GM18511 (cell line): ENCODE measurements around the gene KCTD12.

Experiments
- ATAC-seq: cut with Tn5 transposase; IDR thresholded peaks from one replicate; pipeline ENCODE4 v1.9.1; 2021; ENCODE audit warnings: mild to moderate bottlenecking, moderate library complexity; ENCODE audit not compliant: unreplicated experiment

The KCTD12 gene

DNA sequence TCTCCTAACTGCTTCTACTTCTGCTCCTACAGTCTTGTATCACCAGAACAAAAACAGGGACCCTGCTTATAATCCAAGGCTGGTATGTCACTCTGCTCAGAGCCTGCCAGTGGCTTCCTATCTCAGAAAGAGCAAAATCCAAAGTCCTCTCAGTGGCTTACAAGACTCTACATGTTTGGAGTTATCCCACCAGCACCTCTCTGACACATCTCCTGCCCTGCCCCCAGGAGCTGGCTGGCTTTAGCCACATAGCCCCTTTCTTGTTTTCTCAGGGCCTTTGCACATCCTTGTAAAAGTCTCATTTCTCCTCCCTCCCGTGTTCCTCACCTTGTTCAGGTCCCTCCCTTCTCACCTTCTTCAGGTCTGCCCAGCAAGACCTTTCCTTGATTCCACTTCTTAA lies 2.2 kb upstream of the KCTD12 start:
- no peak for ATAC-seq

DNA sequence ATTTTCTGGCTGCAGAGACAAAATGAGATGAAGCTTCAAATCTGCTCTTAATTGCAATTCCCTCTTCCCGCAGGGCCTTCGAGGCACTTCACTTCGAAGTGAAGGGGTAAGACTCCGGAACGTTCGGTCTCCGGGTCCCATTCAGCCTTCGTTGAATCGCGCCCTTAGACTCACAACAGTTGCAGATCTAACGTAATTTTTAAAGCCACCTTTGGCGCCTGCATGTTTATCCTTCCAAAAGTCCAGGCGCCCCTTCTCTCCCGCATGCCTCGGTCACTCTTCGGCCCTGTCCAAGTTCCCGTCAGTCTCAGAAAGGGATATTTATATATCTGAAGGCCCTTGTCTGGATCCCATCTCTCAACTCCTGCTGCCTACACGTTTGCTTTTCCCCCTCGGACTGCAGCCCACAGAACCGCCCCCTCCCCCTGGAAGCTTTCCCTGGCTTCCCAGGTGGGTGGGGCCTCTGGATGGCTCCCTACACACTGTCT lies 915 bp upstream of the KCTD12 start:
- no peak for ATAC-seq

DNA sequence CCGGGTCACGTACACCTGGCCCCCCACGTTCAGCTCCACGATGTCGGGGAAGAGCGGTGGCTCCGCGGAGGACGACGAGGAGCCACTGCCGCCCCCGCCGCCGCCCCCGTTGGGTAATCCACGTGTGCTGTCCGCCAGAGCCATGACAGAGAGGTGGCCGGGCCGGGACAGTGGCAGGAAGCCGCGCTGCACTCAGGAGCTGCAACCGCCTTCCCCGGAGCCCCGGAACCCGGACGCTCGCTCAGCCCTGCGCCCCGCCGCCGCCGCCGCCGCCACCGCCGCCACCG lies 257 bp downstream of the KCTD12 start:
- peak; percentile 33 for ATAC-seq

DNA sequence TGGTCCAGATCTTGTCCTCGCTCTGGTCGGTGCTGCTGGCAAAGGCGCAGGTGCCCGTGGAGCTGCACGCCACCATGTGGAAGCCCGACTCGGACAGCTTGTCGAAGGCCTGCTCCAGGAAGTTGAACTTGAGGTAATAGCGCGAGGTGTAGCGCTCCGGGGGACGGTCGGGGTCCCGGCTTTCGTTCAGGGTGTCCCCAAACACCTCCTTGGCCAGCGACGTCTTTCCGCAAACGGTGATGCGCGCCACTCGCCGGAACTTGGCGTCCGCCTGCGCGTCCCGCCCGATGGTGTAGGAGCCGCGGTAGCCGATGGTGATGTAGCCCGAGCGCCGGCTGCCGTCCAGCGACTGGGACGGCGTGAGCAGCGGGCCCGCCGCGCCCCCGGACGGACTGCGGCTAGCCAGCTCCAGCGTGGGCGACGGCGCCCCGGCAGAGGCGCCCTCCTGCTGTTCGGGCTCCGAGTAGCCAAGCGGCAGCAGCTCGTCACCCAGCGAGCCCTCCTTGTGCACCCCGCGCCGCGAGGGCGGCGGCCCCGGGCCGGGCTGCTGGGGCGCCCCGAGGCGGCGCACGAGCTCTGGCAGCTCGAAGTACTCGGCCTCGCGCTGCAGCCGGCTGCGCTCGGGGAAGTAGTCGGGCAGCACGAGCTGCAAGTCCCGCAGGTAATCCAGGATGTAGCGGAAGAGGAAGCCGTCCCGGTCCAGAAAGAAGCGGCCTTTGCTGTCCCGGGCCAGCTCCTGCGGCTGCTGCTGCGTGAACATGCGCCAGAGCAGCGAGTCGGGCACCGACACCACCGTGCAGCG lies 801 bp downstream of the KCTD12 start:
- ATAC-seq: peak; percentile 49

DNA sequence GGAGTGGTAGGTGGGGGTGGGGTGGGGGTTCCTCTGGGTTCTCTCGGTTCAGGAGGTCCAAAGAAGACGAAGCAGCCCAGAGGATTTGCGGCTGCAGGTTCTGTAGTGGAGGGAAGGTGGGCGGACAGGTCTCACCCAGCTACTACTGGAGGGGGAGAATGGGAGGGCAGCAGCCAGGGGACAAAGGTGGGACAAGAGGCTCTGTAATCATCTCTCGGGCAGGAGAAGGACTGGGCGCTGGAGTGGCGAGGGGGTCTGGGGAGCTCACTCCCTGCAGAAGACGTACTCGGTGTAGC lies 1.4 kb downstream of the KCTD12 start:
- ATAC-seq: no peak

DNA sequence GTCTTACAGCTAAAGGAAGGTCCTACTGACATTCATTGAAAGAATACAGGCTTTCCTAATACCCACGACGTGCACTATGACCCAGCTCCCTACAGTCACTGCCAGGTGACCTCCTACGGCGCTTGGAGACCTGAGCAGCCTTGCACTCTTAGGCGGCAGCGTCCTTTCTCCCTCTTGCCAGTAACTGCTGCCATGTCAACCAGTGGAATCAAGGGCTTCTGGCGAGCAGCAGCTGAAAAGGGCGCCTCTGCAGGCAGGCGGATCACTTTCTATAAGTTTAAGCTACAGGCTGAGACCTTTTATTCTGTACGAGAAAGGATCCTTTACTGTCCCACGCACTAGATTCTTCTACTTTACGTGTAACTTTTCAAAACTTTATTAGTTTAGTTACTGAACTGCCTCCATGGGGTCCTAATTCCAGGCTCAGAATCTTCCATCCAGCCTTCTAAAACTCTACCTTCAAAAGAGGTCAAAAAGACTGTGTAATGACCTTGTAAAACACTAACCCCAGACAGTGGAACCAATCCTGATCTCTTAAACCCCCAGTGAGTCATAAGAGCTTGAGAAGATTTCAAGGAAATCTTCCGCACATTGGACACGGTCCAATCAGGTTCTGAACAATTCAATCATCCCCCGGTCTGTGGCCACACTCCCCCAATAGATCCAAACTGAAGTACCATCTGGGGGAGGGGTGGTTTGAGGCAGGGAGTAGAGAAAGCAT lies 1.9 kb downstream of the KCTD12 start:
- no peak for ATAC-seq

- ATAC-seq: no peak
Observed at GRCh38 chr13:76883236-76883635, 3.0 kb downstream of the KCTD12 start.

GRCh38 chr13:76882431-76882830 lies 3.8 kb downstream of the KCTD12 start:
- ATAC-seq: no peak

DNA sequence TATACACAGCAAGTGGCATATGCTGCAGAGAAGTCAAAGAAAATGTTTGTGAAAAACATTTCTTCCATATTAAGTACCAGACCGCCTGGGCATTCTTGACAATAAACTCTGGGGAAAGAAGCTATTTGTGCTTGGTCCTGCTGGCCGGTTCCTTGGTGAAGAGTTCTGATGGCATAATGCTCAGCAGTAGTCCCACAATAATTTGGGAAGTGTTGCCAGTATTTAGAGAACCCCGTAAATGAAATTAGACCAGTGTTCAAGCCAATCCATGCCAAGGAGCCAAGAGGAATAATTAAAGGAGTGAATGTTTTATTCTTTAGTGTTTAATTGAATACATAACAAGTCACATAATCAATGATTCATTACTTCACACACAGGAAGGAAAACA lies 6.3 kb downstream of the KCTD12 start:
- ATAC-seq: peak; percentile 35

DNA sequence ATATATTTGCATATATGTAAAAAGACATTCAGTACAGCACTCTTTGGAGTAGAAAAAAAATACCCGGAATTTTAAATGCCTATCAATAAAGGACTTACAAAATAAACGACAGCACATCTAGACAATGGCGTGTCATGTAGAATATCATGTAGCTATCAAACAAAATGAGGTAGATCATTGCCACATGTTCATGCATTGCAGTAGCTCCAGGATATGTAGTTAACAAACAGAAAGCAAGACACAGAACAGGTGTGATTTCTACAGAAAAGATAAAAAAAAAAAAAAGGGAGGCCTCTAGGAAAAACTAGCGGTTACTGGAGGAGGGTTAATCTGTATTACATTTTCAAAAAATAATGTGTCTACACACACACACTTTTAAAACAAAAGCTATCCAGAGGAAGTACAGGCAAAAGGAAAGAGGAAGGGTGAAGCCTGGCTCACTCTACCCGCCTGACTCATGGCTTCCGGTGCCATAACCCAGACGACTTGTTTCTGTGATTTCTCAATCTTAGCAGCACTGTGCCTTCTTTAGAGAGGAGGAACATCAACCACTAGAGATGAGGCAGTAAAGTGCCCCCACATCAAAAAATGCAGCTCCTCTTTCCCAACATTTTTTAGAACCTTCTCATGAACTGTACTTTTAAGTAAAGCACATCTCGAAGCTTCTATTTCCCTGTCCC lies 6.9 kb downstream of the KCTD12 start:
- peak; percentile 97 for ATAC-seq

GRCh38 chr13:76878043-76878442 lies 8.2 kb downstream of the KCTD12 start:
- no peak for ATAC-seq

GRCh38 chr13:76875271-76875815 lies 10.9 kb downstream of the KCTD12 start:
- ATAC-seq: no peak

GRCh38 chr13:76874479-76874878 lies 11.7 kb downstream of the KCTD12 start:
- peak; percentile 77 for ATAC-seq

DNA sequence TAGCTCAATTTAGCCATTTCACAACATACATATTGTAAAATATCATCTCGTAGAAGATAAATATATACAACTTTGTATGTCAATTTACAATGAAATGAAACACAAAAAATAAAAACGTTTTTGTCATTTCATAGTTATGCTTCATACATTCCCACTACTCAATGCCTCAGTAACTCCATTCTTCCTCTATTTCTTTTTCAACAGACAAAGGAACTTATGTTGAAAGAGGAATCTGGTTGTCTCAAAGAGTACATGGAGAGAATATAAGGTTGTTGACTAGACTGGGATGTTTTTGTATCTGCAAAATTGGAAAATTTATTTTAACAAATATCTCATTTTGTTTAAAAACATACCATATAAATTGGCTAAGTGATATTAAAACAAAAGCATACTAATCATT lies 12.8 kb downstream of the KCTD12 start:
- ATAC-seq: no peak

DNA sequence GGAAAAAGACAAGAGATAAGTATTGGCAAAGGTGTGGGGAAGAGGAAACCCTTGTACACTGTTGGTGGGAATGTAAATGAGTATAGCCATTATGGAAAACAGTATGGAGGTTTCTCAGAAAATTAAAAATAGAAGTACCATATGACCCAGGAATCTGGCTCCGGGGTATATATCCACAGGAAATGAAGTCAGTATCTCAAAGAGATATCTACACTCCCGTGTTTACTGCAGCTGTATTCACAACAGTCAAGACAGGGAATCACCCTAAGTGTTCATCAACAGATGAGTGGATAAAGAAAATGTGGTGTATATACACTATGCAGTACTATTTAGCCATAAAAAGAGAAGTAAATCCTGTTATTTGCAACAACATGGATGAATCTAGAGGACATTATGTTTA lies 13.5 kb downstream of the KCTD12 start:
- ATAC-seq: no peak

- no peak for ATAC-seq
Observed at GRCh38 chr13:76871432-76871831, 14.8 kb downstream of the KCTD12 start.

DNA sequence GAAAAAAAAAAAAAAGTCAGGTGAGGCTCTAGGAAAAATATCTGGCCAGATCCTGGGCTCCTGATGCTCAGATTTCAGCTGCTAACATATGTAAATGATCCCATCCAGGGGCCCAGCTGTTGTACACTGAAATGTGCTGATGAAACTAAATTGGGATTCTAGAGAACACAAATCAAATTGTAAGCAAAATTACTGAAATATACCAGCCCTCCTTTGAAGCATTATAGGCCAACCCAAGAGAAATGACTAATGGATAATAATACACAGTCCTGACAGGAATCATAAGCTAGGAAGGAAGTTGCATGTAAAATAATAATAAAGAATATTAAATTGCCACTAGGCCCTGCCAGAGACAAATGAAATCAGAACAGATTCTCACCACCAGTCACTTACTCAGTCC lies 17.8 kb downstream of the KCTD12 start:
- no peak for ATAC-seq

DNA sequence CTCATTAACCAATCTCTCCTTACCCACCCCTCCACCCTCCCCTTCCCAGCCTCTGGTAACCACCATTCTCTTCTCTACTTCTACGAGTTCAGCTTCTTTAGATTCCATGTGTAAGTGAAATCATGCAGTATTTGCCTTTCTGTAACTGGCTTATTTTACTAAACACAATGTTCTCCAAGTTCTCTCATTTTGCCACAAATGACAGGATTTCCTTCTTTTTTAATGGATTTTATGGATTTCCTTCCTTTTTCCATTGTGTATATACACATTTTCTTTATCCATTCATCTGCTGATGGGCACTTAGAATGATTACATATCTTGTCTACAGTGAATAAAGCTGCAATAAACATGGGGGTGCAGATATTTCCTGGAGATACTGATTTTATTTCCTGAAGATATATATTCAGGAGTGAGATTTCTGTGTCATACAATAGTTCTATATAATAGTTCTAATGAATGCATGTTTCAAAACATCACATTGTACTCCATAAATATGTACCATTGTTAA lies 20.2 kb downstream of the KCTD12 start:
- no peak for ATAC-seq

DNA sequence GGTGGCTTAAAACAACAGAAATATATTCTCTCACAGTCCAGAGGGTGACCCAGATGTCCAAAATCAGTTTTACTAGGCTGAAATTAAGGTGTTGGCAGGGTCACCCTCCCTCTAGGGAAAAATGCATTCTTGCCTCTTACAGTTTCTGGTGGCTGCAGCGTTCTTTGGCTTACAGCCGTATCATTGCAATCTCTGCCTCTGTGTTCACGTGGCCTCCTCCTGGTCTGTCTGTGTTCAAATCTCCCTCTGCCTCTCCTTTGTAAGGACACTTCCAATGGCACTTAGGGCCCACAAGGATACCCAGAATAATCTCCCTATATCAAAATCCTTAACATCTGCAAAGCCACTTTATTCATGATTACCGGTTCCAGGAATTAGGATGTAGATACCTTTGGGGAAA lies 21.1 kb downstream of the KCTD12 start:
- no peak for ATAC-seq

GRCh38 chr13:76864259-76864658 lies 21.9 kb downstream of the KCTD12 start:
- no peak for ATAC-seq

DNA sequence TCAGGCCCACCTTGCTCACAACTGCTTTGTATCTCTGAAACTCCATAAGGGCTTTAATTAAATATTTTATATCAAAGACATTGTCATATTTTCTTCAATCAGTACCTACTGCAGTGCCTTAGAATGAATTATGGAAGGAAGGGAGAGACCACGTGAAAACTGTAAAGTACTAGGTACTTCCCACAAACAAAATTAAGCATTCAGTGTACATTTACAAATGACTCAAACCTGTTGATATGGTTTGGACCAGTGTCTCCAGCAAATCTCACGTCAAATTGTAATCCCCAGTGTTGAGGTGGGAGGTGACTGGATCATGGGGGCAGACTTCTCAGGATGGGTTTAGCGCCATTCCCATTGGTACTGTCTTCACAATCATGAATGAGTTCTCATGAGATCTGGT lies 23.2 kb downstream of the KCTD12 start:
- ATAC-seq: no peak

GRCh38 chr13:76861859-76862258 lies 24.3 kb downstream of the KCTD12 start:
- no peak for ATAC-seq
